HEK293T (cell line): ENCODE data around the gene PCGF2.

Experiments used
- CTCF ChIA-PET: fragments of 350-600 bp; formaldehyde crosslinking; extraction: SDS; loops from one replicate; lab custom pipeline; 2021; ENCODE audit warnings: antibody characterized with exemption, inconsistent platforms; lab: Yijun Ruan, JAX
- POLR2A ChIA-PET: fragments of 350-600 bp; formaldehyde crosslinking; extraction: SDS; loops from one replicate; lab custom pipeline; 2020; ENCODE audit warnings: antibody characterized with exemption, inconsistent platforms; lab: Yijun Ruan, JAX
- DNase-seq: peaks from one replicate; pipeline ENCODE4 v3.0.0; 2012; ENCODE audit warnings: mixed read lengths; ENCODE audit errors: extremely low spot score
- ARNT ChIP-seq: fragments of 450-650 bp; IDR thresholded peaks from 2 replicates; pipeline ENCODE4 v1.6.1; 2017; ENCODE audit warnings: mild to moderate bottlenecking
- BHLHE40 ChIP-seq: fragments of 450-650 bp; IDR thresholded peaks from 2 replicates; pipeline ENCODE4 v1.6.1; 2016; ENCODE audit warnings: mild to moderate bottlenecking, moderate library complexity, borderline replicate concordance
- CTBP1 ChIP-seq: fragments of 450-650 bp; IDR thresholded peaks from 2 replicates; pipeline ENCODE4 v1.6.1; 2016; ENCODE audit warnings: borderline replicate concordance
- ELF4 ChIP-seq: fragments of 450-650 bp; IDR thresholded peaks from 2 replicates; pipeline ENCODE4 v1.6.1; 2017; ENCODE audit warnings: antibody characterized with exemption
- FOXA1 ChIP-seq: fragments of 450-650 bp; IDR thresholded peaks from 2 replicates; pipeline ENCODE4 v1.6.1; 2016; ENCODE audit warnings: mild to moderate bottlenecking
- FOXK2 ChIP-seq: fragments of 450-650 bp; IDR thresholded peaks from 2 replicates; pipeline ENCODE4 v1.6.1; 2016; ENCODE audit warnings: mild to moderate bottlenecking
- FOXM1 ChIP-seq: fragments of 450-650 bp; IDR thresholded peaks from 2 replicates; pipeline ENCODE4 v1.6.1; 2017; ENCODE audit warnings: mild to moderate bottlenecking, borderline replicate concordance
- HDGF ChIP-seq: fragments of 450-650 bp; IDR thresholded peaks from 2 replicates; pipeline ENCODE4 v1.6.1; 2017; ENCODE audit warnings: antibody characterized with exemption, borderline replicate concordance
- L3MBTL2 ChIP-seq: fragments of 450-650 bp; conservative IDR thresholded peaks from 2 replicates; pipeline ENCODE4 v1.6.1; 2016; ENCODE audit warnings: mild to moderate bottlenecking
- LEF1 ChIP-seq: fragments of 450-650 bp; IDR thresholded peaks from 2 replicates; pipeline ENCODE4 v1.6.1; 2017; ENCODE audit warnings: mild to moderate bottlenecking, borderline replicate concordance
- NFRKB ChIP-seq: fragments of 450-650 bp; IDR thresholded peaks from 2 replicates; pipeline ENCODE4 v1.6.1; 2016; ENCODE audit warnings: mild to moderate bottlenecking, moderate library complexity
- PKNOX1 ChIP-seq: fragments of 450-650 bp; IDR thresholded peaks from 2 replicates; pipeline ENCODE4 v1.6.1; 2016
- SP1 ChIP-seq: fragments of 450-650 bp; IDR thresholded peaks from 2 replicates; pipeline ENCODE4 v1.6.1; 2017
- SUZ12 ChIP-seq: fragments of 450-650 bp; IDR thresholded peaks from 2 replicates; pipeline ENCODE4 v1.6.1; 2016; ENCODE audit warnings: mild to moderate bottlenecking
- TARDBP ChIP-seq: fragments of 450-650 bp; IDR thresholded peaks from 2 replicates; pipeline ENCODE4 v1.6.1; 2016
- ZNF384 ChIP-seq: fragments of 450-650 bp; IDR thresholded peaks from 2 replicates; pipeline ENCODE4 v1.6.1; 2016

PCGF2 gene

GRCh38 chr17:38717139-38717745, 30.9 kb downstream of the PCGF2 start:
- TF ChIP-seq ZNF384 (no peak), CTBP1 (no peak), PKNOX1 (no peak), TARDBP (no peak), FOXA1 (no peak), FOXK2 (no peak), HDGF (no peak), L3MBTL2 (no peak), ELF4 (no peak), FOXM1 (no peak), LEF1 (no peak), ARNT (no peak), SP1 (no peak), BHLHE40 (no peak)
- ChIA-PET POLR2A (interaction anchor here (0.7 to 1.3 kb wide), 3 partner anchors 11 to 35 kb away, joined by 4 to 7 read pairs (median 4); partner anchors contain the start of genes CISD3 and PSMB3), CTCF (interaction anchor here (0.8 kb wide), 1 partner anchor 18 kb away, joined by 3 read pairs; no protein-coding TSS in a partner anchor)
- no peak for DNase-seq

- POLR2A ChIA-PET = interaction anchor here (0.7 to 1.2 kb wide), 5 partner anchors 11 to 36 kb away, joined by 3 to 7 read pairs (median 4); partner anchors contain the start of gene PSMB3
- no peak for TF ChIP-seq FOXM1
- no peak for TF ChIP-seq CTBP1
- no peak for TF ChIP-seq SUZ12
- TF ChIP-seq ELF4 = no peak
- no peak for TF ChIP-seq PKNOX1
- no peak for TF ChIP-seq L3MBTL2
- TF ChIP-seq FOXK2 = no peak
- TF ChIP-seq ZNF384 = no peak
- TF ChIP-seq HDGF = no peak
- CTCF ChIA-PET = interaction anchor here (0.8 kb wide), 1 partner anchor 19 kb away, joined by 3 read pairs; no protein-coding TSS in a partner anchor
- no peak for DNase-seq
Observed at GRCh38 chr17:38716368-38717005, 31.6 kb downstream of the PCGF2 start.

DNA sequence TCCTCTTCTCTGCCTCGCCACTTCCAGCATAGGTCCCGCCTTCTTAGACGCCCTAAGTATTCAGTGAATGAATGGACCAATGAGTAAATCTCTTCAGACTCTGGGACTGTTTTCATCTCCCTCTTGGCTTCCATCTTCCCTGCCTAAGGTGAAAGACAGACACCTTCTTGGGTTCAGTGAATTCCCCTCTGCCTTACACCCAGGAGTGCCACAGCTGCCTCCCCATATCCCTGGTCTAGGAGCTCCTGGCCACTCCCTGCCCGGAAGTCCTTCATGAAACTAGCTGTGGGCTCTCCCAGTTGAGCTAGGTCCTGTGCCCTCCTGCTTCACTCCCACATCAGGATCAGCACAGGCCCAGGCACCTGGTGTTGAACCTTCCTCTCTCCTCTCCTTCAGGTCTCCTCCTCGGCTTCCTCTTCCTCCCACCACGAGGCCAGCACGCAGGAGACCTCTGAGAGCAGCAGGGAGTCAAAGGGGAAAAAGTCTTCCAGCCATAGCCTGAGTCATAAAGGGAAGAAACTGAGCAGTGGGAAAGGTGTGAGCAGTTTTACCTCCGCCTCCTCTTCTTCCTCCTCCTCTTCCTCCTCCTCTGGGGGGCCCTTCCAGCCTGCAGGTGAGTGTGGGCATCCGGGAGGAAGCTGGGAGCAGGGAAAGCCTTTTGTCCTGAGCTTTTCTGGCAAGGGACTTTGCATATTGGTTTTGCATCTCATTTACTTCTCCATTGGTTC, 32.8 kb downstream of the PCGF2 start:
- TF ChIP-seq ZNF384 (no peak), SUZ12 (no peak), ELF4 (no peak), FOXM1 (no peak), ARNT (no peak), PKNOX1 (no peak), LEF1 (no peak), FOXA1 (no peak), NFRKB (no peak), CTBP1 (no peak)
- no peak for DNase-seq
- ChIA-PET CTCF (no interaction called here), POLR2A (interaction anchor here (1.1 to 1.4 kb wide), 4 partner anchors 9 to 13 kb away, joined by 3 to 5 read pairs (median 4); no protein-coding TSS in a partner anchor)

GRCh38 chr17:38713456-38714075, 34.6 kb downstream of the PCGF2 start:
- no peak for DNase-seq
- TF ChIP-seq TARDBP (no peak), CTBP1 (no peak), BHLHE40 (no peak), ZNF384 (no peak), NFRKB (no peak), FOXK2 (no peak), FOXA1 (no peak), HDGF (no peak), PKNOX1 (no peak), L3MBTL2 (no peak), SUZ12 (no peak), ELF4 (no peak), SP1 (no peak), LEF1 (no peak), ARNT (no peak), FOXM1 (no peak)
- CTCF ChIA-PET = no interaction called here
- POLR2A ChIA-PET = interaction anchor here (1.0 kb wide), 1 partner anchor 8 kb away, joined by 7 read pairs; the partner anchor contains the start of gene MLLT6

- CTCF ChIA-PET = no interaction called here
- POLR2A ChIA-PET = no interaction called here
Observed at GRCh38 chr17:38712593-38712992, 35.5 kb downstream of the PCGF2 start.

More at GRCh38 chr17:38712593-38712992, 35.5 kb downstream of the PCGF2 start:
- DNase-seq = no peak
- TF ChIP-seq PKNOX1 (no peak), HDGF (no peak), CTBP1 (no peak), ELF4 (no peak), SP1 (no peak), ARNT (no peak), TARDBP (no peak), ZNF384 (no peak), SUZ12 (no peak), FOXA1 (no peak), L3MBTL2 (no peak), FOXM1 (no peak), BHLHE40 (no peak), NFRKB (no peak), LEF1 (no peak)
